ENCODE results near the gene GPR37L1.
A peak's percentile ranks its signal among the peaks of the same experiment; 100 is the strongest.

GPR37L1 gene

GRCh38 chr1:202154148-202154765 is 31.5 kb downstream of the GPR37L1 start:
- no peak for DNase-seq (ENCODE audit: extremely low read depth in 1 of 2, low read depth in 1 of 2)

- DNase-seq (ENCODE audit: extremely low read depth in 1 of 2, low read depth in 1 of 2): no peak
Measured at GRCh38 chr1:202154766-202155477, 32.2 kb downstream of the GPR37L1 start.

GRCh38 chr1:202155478-202156021 is 32.8 kb downstream of the GPR37L1 start:
- DNase-seq (ENCODE audit: extremely low read depth in 1 of 2, low read depth in 1 of 2): no peak

- DNase-seq (ENCODE audit: extremely low read depth in 1 of 2, low read depth in 1 of 2): no peak
Measured at GRCh38 chr1:202156590-202156989, 33.9 kb downstream of the GPR37L1 start.

GRCh38 chr1:202157945-202158344 is 35.2 kb downstream of the GPR37L1 start:
- DNase-seq (ENCODE audit: extremely low read depth in 1 of 2, low read depth in 1 of 2): no peak

- no peak for DNase-seq (ENCODE audit: extremely low read depth in 1 of 2, low read depth in 1 of 2)
Measured at GRCh38 chr1:202158810-202159533, 36.3 kb downstream of the GPR37L1 start.

GRCh38 chr1:202159534-202160371 is 37.0 kb downstream of the GPR37L1 start:
- DNase-seq (ENCODE audit: extremely low read depth in 1 of 2, low read depth in 1 of 2): peak in 1 of 2 donors; percentile 44

- DNase-seq (ENCODE audit: extremely low read depth in 1 of 2, low read depth in 1 of 2): peak; percentile 64 to 81
Measured at GRCh38 chr1:202160377-202160940, 37.7 kb downstream of the GPR37L1 start, which contains the start of gene PTPN7. PTPN7 (minus strand) TSS chr1:202160602; CDS start chr1:202159402, 1,200 bp downstream.

GRCh38 chr1:202161151-202162046 is 38.7 kb downstream of the GPR37L1 start:
- no peak for DNase-seq (ENCODE audit: extremely low read depth in 1 of 2, low read depth in 1 of 2)

GRCh38 chr1:202162047-202162417 is 39.3 kb downstream of the GPR37L1 start:
- peak in 1 of 2 donors; percentile 43 for DNase-seq (ENCODE audit: extremely low read depth in 1 of 2, low read depth in 1 of 2)

GRCh38 chr1:202162418-202163280 is 39.9 kb downstream of the GPR37L1 start:
- DNase-seq (ENCODE audit: extremely low read depth in 1 of 2, low read depth in 1 of 2): no peak

- no peak for DNase-seq (ENCODE audit: extremely low read depth in 1 of 2, low read depth in 1 of 2)
Measured at GRCh38 chr1:202163281-202164270, 40.9 kb downstream of the GPR37L1 start.

- peak in 1 of 2 donors; percentile 54 for DNase-seq (ENCODE audit: extremely low read depth in 1 of 2, low read depth in 1 of 2)
Measured at GRCh38 chr1:202164271-202165037, 41.7 kb downstream of the GPR37L1 start.

GRCh38 chr1:202165267-202165941 is 42.7 kb downstream of the GPR37L1 start:
- DNase-seq (ENCODE audit: extremely low read depth in 1 of 2, low read depth in 1 of 2): no peak

- DNase-seq (ENCODE audit: extremely low read depth in 1 of 2, low read depth in 1 of 2): no peak
Measured at GRCh38 chr1:202165942-202166843, 43.5 kb downstream of the GPR37L1 start.

All from activated CD8-positive, alpha-beta memory T cell treated with anti-CD3 and anti-CD28 coated beads for 1 hour (primary cell).